Measurements from ENCODE around the gene POLDIP3.

DNA sequence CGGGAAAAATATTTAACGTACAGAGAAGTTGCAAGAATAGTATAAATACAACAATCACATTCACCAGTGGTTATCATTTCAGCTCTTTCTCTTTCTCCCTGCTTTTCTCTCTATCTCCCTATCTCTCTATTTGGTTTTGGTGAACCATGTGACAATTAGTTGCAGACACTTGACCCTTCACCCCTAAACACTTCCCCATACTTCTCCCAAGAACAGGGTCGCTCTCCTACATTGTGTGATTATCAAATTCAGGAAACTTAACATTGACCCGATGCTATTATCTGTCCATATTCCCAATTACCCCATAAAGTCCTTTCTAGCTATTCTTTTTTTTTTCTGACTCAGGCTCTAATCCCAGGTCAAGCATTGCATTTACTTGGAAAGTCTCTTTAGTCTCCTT lies 39.3 kb upstream of the POLDIP3 start:
- TF ChIP-seq CTCF (IDR thresholded peaks at IDR 0.05) (no peak), EP300 (IDR thresholded peaks at IDR 0.05) (no peak)

All from sigmoid colon (tissue), 4 donors.